Dedifferentiated amniotic fluid mesenchymal stem cell (primary cell): Measurements from ENCODE around the gene ORAI1.
"Not testable (repeated sequence)": the region's sequence is repeated elsewhere in the genome, so short reads cannot be mapped to it uniquely, and the experiment has no call there.

Experiments
- DNase-seq: peaks from one replicate; pipeline ENCODE4 v3.0.0-alpha.2; 2016; ENCODE audit errors: extremely low spot score

The ORAI1 gene

DNA sequence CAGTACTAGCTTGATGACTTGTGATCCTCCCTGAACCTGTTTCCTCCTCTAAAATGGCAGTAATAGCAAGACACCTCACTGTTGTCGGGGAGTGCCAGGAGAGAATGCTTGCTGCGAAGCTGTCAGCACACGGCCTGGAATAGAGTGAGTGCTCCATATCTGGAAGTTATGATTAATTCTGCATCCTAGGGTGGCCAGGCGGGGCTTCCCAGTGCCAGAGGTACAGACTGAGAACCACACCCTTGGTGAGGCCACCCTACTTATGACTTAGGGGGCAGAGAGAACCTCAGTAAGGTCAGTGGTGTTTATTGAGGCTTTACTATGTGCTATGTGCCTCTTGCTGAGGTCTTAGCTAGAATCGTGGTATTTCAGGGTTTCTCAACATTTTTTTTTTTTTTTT is 23.0 kb downstream of the ORAI1 start:
- DNase-seq: no peak

GRCh38 chr12:121649819-121650353 is 23.6 kb downstream of the ORAI1 start:
- DNase-seq: no peak

GRCh38 chr12:121651320-121651719 is 25.0 kb downstream of the ORAI1 start:
- no peak for DNase-seq

DNA sequence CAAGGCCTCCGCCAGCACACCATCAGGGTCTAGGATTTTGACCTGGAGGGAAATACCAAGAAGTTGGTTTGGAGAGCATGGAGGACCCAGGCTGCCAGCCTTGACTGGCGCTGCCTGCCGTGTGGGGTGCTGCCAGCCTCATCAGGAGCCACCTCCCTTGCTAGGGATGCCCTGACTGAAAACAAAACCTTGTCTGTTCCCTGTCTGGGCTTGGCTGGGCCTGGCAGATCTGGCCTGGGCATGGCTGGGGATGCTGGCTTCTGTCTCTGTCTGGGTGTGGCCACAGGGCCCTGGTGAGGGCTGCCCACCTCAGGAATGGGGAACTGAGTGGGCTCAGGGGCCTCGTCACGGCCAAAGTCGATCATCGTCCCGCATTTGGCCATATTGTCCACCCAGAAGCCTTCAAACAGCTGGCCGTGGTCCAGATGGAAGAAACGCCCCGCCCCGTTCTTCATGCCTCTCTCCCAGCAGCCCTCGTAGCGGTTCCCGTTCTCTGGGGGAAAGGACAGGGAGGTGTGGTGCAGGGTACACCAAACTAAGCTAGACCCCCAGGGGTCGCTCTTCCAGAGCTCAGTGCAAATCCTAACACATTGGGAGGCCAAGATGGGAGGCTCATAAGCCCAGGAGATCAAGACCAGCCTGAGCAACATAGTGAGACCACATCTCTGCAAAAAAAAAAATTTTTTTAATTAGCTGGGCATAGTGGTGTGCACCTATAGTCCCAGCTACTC is 26.6 kb downstream of the ORAI1 start:
- peak; percentile 8 for DNase-seq

GRCh38 chr12:121653999-121654398 is 27.7 kb downstream of the ORAI1 start:
- peak; percentile 5 for DNase-seq

DNA sequence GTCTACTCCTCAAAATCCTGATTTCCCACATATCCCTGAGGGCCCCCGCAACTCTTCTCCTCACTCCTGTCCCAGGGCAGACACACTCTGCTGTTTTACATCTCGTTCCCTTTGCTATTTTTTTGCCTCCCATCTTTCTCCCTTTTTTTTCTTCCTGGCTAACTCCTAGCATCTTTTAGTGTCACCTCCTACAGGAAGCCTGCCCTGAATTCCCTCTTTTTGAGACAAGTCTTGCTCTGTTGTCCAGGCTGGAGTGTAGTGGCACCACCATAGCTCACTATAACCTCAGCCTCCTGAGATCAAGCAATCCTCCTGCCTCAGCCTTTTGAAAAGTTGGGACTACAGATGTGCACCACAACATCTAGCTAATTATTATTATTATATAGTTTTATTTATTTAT is 29.8 kb downstream of the ORAI1 start:
- peak; percentile 9 for DNase-seq

GRCh38 chr12:121657305-121658008 is 31.1 kb downstream of the ORAI1 start:
- DNase-seq: peak; percentile 6

DNA sequence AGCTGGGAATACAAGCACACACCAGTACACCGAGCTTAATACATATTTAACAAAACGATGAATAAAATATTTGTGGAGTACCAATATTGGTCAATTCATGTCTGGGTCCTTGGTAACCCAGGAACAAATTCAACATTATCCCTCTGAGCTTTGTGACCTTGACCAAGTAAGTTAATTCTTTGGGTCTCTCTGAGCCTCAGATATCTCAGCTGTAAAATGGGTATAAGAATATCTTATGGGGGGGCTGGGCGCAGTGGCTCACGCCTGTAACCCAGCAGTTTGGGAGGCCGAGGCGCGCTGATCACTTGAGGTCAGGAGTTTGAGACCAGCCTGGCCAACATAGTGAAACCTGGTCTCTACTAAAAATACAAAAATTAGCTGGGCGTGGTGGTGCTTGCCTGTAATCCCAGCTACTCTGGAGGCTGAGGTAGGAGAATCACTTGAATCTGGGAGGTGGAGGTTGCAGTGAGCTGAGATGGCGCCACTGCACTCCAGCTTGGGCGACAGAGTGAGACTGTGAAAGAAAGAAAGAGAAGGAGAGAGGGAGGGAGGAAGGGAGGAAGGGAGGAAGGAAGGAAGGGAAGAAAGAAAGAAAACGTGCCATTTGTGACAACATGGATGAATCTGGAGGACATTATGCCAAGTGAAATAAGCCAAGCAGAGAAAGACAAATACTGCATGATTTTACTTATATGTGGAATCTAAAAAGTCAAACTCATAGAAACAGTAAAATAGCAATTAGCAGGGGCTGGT is 35.2 kb downstream of the ORAI1 start:
- DNase-seq: peak; percentile 8

DNA sequence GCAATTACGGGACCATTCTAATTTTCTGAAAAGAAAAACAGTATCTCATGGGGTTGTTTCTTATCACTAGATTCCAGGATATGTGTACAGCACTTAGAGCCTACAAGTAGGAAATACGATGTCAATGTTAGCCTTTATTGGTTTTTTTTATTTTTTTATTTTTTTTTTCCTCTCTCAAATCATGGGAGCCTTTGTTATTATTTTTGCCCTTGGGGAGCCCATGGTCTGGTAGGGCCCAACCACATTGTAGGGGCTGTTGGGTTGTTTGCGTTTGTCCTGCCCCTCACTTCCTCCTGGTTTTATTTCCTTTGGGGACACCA is 37.2 kb downstream of the ORAI1 start:
- no peak for DNase-seq

GRCh38 chr12:121666829-121667228 is 40.5 kb downstream of the ORAI1 start:
- DNase-seq: not testable (repeated sequence)

- DNase-seq: peak; percentile 14
These were observed 42.6 kb downstream of the ORAI1 start for GRCh38 chr12:121668750-121669520.

DNA sequence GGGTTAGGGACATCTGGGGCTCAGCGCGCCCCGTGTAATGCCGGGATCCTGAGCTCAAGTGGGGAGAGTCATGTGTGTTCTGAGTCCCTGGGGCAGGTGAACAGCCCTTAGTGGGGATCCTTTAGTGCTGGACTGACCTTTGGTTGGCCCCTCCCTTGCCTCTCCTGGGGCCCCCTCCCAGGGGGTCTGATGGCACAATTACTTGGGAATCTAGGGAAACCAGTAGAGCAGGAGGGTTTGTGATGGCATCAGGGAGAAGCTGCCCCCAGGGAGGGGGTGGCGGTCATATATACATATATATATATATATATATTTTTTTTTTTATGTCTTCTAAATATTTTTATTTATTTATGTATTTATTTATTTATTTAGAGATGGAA is 43.2 kb downstream of the ORAI1 start, which contains the start of gene MORN3:
Gene MORN3, minus strand, starts transcription at position 134 of the 380 bp plus-strand sequence. CDS start 171 bp downstream, outside the sequence.
- DNase-seq: peak; percentile 9

DNA sequence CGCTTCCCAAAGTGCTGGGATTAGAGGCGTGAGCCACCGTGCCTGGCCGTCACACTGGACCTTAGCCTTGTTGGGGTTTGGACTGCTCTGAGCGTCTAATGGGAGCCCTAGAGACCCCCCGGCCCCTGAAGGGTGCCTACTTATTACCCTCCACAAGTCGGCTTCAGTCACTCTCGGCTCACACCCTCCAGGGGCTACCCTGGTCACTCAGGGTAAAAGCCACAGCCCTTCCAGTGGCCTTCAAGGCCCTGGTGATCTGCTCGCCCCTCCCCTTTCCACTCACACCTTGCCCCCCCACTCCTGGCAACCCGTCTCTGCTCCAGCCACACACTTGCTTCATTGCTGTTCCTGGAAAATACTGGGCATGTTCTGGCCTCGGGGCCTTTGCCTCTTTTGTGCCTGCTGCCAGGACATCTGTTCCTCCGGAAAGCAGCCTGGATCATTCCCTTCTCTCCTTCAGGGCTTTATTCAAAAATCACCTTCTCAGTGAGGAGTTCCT is 46.7 kb downstream of the ORAI1 start:
- DNase-seq: no peak

- DNase-seq: no peak
These were observed 49.9 kb downstream of the ORAI1 start for GRCh38 chr12:121676190-121676589.

- peak; percentile 6 for DNase-seq
These were observed 52.0 kb downstream of the ORAI1 start for GRCh38 chr12:121678305-121678704.

DNA sequence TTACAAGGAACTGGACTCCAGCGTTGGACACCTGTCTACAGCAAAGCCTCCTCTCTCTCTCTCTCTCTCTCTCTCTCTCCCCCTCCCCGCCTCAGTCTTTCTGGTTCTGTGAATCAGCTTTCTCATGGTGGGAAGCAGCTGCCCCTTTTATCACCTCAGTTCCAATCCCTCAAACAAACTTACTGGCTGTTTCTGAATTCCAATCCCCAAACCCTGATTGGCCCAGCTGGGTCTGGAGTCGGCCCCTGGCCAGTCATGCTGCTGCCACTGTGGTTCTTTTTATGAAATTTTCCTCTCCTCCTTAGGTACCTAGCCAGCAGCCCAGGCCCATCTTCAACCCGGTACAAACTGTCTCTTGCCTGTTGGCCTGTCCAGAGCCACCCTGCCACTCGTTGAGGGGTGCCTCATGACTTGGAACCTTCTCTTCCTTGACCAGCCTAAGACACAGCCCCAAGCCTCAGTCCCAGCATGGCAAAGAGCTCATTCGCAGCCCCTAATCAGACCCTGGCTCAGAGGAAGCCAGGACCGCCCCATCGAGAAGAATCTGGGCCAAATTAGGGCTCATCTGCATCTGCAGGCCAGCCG is 52.5 kb downstream of the ORAI1 start:
- DNase-seq: no peak

DNA sequence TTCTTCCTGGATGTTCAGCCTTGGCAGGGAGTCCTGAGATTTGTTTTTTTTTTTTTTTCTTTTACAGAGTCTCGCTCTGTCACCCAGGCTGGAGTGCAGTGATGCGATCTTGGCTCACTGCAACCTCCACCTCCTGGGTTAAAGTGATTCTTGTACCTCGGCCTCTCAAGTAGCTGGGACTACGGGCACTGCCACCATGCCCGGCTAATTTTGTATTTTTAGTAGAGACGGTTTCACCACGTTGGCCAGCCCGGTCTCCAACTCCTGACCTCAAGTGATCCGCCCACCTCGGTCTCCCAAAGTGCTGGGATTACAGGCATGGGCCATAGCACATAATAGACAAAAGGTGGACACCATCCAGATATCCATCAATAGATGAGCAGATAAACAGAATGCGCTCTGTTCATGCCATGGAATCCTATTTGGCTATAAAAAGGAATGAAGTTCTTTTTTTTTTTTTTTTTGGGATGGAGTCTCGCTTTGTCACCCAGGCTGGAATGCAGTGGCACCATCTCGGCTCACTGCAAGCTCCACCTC is 53.4 kb downstream of the ORAI1 start:
- DNase-seq: not testable (repeated sequence)

- DNase-seq: no peak
These were observed 62.6 kb downstream of the ORAI1 start for GRCh38 chr12:121688966-121689365.

GRCh38 chr12:121689430-121689829 is 63.1 kb downstream of the ORAI1 start:
- no peak for DNase-seq
